OCI-LY3 (cell line): Measurements from ENCODE around the gene RGPD5.
"Not testable (repeated sequence)": the region's sequence is repeated elsewhere in the genome, so short reads cannot be mapped to it uniquely, and the experiment has no call there.

Experiments
- CTCF ChIP-seq: fragments of 200-600, 300-600 bp; sonication (generic); IDR thresholded peaks from 2 replicates; pipeline ENCODE4 v1.5.1; 2014; ENCODE audit warnings: antibody characterized with exemption, low read length, low read depth
- EZH2phosphoT487 ChIP-seq: fragments of 200-600 bp; shearing (Covaris generic); IDR thresholded peaks from 2 replicates; pipeline ENCODE4 v1.6.1; 2018; ENCODE audit warnings: antibody characterized with exemption, mixed run types, low read depth

DNA sequence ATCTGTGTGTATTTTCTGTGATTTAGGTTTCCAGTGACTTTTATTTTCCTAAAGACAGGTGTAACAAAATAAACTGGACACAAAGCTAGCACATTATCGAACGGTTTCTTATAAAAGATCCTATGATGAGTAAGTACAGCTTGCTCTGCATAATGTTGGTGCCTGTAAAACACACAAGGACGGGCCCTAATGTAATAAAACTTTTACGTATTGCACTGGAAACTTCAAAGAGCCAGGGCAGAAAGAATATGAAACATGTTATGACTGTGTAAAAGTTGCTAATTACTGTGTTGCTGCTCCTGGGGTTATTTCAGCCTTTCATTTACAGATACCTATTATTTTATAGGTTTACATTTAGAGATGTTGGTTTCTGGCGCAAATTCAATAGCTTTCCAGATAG is 32.1 kb upstream of the RGPD5 start:
- TF ChIP-seq CTCF, EZH2phosphoT487: not testable (repeated sequence)
